ENCODE results near the gene DLK1. TPM values are rescaled to one million over a fixed set of nuclear protein-coding genes. Genes with fewer than 3 reads are reported as not detected.

The DLK1 gene
- total and polyA plus RNA-seq, 2 of the 13 experiments (the other 11 are each of a cell fraction or from before 2014, with no cell fraction given): 95.5 to 312 TPM

GRCh38 chr14:100782516-100783320 is 56.0 kb downstream of the DLK1 start (continued):
- TF ChIP-seq ZFP36L2 (CRISPR knock-in tag; IDR thresholded peaks at IDR 0.05) (no peak), YEATS2 (CRISPR knock-in tag; IDR thresholded peaks at IDR 0.05; ENCODE audit: borderline replicate concordance) (no peak), HMG20B (CRISPR knock-in tag; conservative IDR thresholded peaks at IDR 0.05) (no peak), NR3C1 (CRISPR knock-in tag; IDR thresholded peaks at IDR 0.05) (no peak), LCORL (IDR thresholded peaks at IDR 0.05) (no peak), LCORL (CRISPR knock-in tag; IDR thresholded peaks at IDR 0.05) (no peak), RBAK (CRISPR knock-in tag; IDR thresholded peaks at IDR 0.05) (no peak), ZNF235 (CRISPR knock-in tag; IDR thresholded peaks at IDR 0.05; ENCODE audit: borderline replicate concordance) (no peak), UBTF (CRISPR knock-in tag; IDR thresholded peaks at IDR 0.05) (no peak), SPEN (CRISPR knock-in tag; IDR thresholded peaks at IDR 0.05; ENCODE audit: low read depth) (no peak), SIN3B (IDR thresholded peaks at IDR 0.05; ENCODE audit: low read length) (no peak), ZNF292 (CRISPR knock-in tag; IDR thresholded peaks at IDR 0.05; ENCODE audit: borderline replicate concordance, low read depth) (0 out of 2 replicates have a peak, but pooled peaks have one; percentile 24), MTERF4 (CRISPR knock-in tag; IDR thresholded peaks at IDR 0.05) (no peak), ZNF264 (CRISPR knock-in tag; IDR thresholded peaks at IDR 0.05) (no peak), ZSCAN5A (CRISPR knock-in tag; IDR thresholded peaks at IDR 0.05; ENCODE audit: borderline replicate concordance) (no peak), AGO1 (IDR thresholded peaks at IDR 0.05; ENCODE audit: low read depth, low read length, poor library complexity, severe bottlenecking) (no peak), ARNT (IDR thresholded peaks at IDR 0.05) (no peak)
- TF ChIP-seq, protein P1, sequence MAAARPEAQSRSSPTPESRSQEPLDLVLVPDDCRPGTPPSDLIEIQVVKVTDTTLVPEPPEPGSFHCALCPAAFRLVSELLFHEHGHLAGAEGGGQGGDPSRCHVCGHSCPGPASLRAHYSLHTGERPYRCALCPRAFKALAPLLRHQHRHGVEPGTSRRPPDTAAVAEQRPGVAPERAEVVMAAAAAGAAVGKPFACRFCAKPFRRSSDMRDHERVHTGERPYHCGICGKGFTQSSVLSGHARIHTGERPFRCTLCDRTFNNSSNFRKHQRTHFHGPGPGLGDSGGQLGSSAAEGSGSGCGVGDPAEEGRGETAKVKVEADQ (CRISPR knock-in tag; IDR thresholded peaks at IDR 0.05; ENCODE audit: borderline replicate concordance): no peak
- TF ChIP-seq, protein P2, sequence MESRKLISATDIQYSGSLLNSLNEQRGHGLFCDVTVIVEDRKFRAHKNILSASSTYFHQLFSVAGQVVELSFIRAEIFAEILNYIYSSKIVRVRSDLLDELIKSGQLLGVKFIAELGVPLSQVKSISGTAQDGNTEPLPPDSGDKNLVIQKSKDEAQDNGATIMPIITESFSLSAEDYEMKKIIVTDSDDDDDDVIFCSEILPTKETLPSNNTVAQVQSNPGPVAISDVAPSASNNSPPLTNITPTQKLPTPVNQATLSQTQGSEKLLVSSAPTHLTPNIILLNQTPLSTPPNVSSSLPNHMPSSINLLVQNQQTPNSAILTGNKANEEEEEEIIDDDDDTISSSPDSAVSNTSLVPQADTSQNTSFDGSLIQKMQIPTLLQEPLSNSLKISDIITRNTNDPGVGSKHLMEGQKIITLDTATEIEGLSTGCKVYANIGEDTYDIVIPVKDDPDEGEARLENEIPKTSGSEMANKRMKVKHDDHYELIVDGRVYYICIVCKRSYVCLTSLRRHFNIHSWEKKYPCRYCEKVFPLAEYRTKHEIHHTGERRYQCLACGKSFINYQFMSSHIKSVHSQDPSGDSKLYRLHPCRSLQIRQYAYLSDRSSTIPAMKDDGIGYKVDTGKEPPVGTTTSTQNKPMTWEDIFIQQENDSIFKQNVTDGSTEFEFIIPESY (CRISPR knock-in tag; IDR thresholded peaks at IDR 0.05): 0 out of 2 replicates have a peak, but pooled peaks have one; percentile 34
- TF ChIP-seq, protein P3, sequence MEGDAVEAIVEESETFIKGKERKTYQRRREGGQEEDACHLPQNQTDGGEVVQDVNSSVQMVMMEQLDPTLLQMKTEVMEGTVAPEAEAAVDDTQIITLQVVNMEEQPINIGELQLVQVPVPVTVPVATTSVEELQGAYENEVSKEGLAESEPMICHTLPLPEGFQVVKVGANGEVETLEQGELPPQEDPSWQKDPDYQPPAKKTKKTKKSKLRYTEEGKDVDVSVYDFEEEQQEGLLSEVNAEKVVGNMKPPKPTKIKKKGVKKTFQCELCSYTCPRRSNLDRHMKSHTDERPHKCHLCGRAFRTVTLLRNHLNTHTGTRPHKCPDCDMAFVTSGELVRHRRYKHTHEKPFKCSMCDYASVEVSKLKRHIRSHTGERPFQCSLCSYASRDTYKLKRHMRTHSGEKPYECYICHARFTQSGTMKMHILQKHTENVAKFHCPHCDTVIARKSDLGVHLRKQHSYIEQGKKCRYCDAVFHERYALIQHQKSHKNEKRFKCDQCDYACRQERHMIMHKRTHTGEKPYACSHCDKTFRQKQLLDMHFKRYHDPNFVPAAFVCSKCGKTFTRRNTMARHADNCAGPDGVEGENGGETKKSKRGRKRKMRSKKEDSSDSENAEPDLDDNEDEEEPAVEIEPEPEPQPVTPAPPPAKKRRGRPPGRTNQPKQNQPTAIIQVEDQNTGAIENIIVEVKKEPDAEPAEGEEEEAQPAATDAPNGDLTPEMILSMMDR (CRISPR knock-in tag; IDR thresholded peaks at IDR 0.05): no peak
